ENCODE data around the gene ANKRD65.
"Not testable (repeated sequence)": the region's sequence is repeated elsewhere in the genome, so short reads cannot be mapped to it uniquely, and the experiment has no call there.

The ANKRD65 gene

DNA sequence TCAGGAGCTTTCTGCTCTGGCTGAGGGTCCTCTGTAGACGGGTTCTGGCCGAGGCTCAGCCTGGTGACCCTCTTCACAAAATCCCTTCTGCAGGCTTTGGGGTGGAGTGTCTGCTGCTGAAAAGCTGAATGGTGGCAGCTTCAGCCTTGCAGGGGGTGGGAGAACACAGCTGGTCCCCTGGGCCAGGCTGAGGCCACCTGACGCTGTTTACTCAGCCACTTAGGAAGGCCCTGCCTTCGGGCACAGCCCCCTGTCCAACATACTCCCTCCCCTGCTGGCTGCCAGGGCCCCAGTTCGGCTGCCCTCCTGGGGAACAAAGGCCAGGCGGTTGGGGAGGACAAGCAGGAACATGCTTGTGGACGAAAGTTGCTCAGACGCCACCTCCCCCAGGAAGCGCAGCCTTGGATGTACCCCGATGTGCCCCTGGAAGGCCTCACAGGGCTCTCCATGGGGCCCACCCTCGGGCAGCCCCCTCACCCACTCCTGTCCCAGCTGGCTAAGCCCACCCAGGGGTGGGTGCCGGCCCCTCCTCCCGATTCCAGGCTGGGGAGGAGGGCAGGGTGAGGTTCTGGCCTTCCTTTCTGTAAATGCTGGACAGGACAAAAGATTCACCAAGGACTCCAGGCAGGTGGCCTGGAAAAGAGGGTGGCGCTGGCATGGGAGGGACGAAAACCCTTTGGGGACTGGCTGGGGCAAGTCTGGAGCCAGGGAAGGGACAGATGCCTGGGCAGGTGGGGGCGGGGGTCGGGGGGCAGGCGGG is at the start of gene ANKRD65:
TSS of gene ANKRD65 (minus strand) at position 130 of the 760 bp plus-strand sequence. CDS start 271 bp downstream, outside the sequence.
- no peak for DNase-seq

DNA sequence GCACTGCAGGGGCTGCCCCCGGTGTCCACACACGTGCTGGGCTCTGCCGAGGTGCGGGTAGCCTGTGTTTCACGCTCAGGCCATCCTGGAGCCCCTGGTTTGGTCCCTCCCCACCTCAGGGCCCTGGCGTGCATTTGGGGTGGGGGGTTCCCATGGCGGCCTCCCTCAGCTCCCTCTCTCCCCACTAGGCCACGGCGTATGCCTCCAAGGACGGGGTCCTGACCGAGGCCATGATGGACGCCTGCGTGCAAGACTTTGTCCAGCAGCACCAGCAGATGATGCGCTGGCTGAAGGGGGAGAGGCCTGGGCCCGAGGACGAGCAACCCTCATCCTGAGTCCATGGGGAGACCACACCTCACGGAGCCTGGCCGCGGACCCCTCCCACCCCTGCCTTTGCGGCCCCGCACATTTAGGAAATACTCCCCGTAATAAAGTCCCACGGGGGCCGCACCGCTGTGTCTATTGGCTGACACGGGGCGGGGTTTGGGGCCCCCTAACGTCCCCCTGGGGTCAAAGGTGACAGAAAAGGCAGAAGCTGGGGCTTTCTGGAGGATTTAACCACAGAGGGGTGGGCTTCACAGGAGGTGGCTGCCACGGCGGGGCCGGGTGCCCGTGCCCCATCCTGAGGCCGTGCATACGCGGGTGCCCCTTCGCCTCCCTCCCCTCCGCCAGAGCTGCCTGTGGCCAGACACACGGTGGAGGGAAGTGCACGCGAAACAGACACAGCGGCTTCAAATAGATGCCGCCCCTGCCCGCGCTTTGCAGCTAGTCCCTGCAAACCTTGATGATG is 47.3 kb upstream of the ANKRD65 start:
- DNase-seq, result not testable (repeated sequence)

DNA sequence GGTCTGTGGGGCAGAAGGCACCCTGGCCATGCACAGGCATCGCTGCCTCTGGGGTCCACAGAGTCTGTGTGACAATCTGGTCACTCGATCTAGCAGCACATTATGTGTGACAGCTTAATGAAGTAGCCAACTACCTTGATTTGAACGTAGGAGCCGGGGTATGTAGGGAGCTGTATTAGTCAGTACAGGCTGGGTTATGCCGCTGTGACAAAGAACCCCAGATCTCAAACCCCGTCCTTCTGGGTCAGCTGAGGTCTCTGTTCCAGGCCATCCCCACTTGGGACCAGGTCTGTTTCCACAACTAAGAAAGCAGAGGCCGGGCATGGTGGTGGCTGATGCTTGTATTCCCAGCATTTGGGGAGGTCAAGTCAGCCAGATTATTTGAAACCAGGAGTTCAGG is 42.2 kb upstream of the ANKRD65 start:
- no peak for DNase-seq

DNA sequence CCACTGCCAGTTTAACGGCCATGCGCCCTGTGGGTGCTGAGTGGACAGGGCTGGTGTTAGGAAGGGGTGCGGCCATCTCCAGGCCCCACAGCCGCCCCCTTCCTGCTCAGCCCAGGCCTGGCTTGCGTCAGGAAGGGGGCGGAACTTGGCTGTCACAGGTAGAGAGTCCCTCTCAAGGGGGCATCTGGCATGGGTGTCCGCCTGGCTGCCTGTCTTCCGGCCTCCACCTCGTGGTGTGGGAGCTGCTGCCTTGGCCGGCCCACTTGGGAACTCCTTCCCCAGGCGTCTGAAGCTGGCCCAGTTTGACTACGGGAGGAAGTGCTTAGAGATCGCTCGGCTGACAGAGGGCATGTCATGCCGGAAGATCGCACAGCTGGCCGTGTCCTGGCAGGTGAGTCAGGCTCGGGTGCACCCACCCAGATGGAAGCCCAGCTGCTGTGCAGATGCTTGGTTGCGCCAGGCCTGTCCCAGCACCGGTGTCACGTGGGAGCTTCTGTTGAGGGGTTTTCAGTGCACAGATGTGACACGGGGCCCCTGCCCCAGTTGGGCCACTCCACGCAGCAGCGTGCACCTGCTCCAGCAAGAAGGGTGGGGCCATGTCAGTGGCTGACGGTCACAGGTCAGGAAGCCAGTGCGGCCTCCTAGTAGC is 41.4 kb upstream of the ANKRD65 start:
- no peak for DNase-seq

DNA sequence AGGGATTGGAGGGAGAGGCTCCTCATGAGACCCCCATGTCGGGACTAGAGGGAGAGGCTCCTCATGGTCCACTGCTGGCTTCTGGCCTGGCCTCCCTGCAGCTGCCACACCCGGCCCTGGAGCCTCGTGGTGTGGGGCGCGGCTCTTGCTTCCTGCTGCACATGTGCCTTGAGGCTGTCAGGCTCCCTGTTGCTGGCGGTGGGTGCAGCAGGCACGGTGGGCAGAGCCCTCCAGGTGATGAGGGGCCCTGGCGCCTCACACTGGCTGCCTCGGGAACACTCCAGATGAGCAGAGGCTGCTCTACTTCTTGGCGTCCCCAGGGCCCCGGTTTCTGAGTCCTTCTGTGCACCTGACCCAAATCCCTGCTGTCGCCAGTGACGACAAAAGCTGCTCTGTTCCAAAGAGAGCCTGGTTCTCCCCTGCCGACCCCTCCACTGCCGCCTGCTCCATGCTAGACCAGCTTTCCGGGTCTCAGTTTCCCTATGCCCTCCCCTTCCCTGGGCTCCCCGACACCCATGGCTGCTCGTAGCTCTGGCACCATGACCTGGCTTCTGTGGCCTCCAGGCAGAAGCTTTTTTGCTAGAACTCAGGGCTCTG is 40.7 kb upstream of the ANKRD65 start:
- no peak for DNase-seq

DNA sequence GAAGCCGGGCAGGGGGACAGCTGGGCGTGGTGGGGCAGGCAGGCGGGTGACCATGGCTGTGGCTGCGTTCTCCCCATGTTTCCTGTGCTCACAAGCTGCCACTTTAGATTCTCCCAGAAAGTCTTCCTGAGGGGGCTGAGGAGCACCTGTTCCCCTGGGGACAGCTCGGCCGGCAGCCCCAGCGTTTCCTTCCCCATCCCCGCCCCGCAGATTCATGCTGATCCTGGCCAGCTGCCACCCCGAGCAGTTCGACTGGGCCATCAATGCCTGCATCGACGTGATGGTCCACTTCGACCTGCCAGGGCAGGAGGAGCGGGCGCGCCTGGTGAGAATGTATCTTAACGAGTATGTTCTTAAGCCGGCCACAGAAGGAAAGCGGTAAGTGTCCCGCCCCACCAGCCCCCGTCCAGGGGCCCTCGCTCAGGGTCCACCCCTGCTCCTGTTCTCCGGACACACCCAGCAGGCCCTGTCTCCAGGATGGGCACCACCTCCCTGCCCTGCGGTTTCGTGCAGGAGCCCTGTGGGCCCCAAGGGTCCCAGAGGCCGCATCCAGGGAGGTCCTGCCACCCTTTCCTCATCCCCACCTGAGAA is 39.6 kb upstream of the ANKRD65 start:
- DNase-seq, result no peak

DNA sequence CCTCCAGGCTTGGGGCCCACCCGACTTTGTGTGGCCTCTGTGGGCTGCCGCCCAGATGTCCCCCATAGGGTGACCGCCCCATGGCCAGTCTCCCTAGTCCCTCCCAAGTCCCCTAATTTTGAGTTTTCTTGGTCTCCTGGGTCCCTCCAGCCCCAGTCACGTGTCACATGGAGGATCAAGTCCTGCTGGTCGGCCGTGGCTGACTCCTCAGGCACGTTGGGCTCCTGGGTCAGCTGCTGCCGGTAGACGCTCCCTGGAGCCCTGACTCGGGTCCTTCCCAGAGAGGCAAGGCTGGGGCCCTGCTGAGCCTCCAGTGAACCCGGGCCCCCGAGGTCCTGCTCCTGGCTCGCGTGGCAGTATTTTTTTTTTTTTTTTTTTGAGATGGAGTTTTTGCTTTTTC is 38.6 kb upstream of the ANKRD65 start:
- not testable (repeated sequence) for DNase-seq

DNA sequence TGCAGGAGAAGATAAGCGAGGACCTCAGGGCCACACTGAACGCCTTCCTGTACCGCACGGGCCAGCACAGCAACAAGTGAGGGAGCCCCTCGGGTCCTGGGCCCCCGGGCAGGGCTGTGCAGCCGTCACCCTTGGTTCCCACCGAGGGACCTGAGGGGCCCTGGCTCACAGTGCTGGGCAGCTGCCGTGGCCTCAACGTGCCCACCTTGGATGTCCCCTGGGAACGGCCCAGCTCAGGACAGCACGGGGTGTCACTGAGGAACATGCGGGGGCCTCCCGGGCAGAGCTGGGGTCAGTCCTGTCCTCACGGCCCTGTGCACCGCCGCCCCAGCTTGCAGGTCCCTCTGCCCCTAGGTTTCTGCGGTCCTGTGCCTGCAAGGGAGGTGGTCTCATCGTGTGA is 38.1 kb upstream of the ANKRD65 start:
- DNase-seq, result not testable (repeated sequence)

DNA sequence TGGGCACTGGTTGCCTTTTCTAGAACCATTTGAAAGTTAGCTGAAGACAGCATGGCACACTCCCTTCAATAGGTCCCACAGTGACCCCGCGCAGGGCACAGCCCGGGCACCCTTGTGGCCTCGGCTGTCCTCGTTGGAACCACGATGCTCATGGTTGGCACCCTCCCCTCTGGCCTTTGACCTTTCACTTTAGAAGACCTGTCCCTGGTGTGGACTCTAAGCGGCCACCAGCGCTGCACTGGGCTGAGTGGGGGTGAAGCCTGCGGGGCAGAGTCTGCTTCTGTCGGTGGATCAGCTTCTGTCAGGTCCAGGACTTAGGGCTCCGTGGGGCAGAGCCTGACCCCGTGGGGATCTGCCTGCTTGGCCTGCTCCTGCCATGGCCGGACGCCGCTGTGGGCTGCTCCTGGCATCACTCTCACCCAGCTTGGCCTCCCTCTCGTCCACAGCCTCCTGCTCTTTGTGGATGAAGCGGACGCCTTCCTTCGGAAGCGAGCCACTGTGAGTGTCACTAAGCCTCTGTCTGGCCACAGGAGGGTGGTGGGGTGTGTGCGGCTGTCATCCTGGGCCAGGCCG is 35.7 kb upstream of the ANKRD65 start:
- not testable (repeated sequence) for DNase-seq

DNA sequence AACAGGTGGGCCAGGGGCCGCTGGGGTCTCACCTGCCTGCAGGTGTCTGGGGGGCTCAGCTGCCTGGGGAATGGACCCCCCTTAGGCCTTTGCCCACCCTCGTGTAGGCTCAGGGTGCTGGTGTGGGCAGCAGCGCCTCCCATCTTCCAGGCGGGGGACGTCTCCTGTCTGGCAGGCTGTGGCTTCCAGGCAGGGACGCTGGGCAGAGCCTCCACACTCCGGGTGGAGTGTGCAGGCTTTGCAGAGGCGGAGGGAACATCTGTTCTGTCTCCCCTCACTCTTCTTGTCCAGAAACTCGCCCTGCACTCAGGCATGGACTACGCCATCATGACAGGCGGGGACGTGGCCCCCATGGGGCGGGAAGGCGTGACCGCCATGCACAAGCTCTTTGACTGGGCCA is 34.9 kb upstream of the ANKRD65 start:
- DNase-seq, result not testable (repeated sequence)

DNA sequence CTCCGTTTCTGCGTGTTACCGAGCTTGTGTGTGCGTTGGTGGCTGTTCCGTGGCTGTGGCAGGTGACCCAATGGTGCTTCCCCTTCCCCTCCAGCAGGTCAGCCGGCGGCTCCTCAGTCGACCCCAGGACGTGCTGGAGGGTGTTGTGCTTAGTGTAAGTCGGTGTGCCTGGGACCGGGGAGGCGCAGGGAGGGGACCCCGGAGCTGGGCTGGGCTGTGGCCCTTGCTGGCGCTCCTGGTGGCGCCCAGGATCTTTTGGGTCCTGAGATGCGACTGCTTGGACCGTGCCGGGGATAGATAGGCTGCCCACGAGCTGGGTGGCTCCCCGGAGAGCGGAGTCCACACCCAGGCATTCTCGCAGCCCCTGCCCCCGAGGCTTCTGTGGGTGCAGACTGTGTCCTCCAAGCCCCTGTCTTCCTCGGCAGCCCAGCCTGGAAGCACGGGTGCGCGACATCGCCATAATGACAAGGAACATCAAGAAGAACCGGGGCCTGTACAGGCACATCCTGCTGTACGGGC is 34.3 kb upstream of the ANKRD65 start:
- DNase-seq, result no peak

DNA sequence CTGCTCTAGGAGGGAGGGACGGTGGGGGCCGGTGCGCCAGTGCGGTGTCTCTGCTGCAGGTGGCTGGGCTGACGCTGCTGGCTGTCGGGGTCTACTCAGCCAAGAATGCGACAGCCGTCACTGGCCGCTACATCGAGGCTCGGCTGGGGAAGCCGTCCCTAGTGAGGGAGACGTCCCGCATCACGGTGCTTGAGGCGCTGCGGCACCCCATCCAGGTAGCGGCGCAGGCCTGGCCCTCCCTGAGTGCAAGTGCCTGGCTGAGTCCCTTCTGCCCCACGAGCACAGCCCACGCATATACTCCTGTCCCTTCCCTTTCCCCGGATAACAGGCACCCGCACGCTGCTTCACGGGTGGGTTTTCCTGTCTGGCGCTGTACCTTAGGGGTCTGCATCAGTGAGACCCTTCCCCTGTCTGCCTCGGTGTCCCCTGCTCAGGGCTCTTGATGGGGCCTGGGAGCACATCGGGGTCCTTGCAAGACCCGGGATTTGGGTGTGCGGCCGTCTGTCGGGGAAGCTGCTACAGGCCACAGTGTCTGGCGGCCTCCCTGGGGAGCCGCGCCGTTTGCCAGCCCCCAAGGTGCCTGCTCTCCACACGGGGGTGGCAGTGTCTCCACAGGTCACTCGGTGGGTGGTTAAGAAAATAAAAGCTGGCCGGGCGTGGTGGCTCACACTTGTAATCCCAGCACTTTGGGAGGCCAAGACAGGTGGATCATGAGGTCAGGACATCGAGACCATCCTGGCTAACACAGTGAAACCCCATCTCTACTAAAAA is 33.4 kb upstream of the ANKRD65 start:
- DNase-seq, result not testable (repeated sequence)

DNA sequence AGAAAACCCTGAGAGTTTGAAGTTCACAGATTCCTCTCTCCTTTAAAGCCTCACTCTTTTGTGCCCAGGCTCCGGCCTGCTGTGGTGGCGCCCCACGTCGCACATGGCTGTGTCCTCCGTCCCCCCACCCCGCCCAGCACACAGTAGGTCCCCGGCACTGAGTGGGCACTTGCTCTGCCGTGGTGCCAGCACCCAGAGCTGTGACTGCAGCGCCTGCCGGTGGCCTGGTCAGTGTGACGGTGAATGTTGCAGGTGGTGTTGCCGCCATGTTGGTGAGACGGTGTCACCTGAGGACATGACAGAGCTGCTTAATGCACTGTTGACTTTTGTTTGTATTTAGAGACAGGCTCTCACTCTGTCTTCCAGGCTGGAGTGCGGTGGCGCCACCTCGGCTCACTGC is 31.8 kb upstream of the ANKRD65 start:
- no peak for DNase-seq

DNA sequence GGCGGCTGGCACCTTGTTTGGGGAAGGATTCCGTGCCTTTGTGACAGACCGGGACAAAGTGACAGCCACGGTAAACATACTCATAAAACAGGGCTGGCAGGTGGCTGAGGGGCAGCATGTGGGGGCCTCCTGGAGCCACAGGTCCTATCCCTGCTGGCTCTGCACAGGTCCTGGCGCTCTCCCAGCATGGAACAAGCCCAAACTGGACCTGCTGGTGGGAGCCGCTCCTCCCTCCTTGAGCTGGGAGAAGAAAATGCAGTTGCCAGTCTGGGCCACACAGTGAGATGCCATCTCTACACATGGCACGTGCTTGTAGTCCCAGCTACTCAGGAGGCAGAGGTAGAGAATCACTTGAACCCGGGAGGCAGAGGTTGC is 31.3 kb upstream of the ANKRD65 start:
- DNase-seq, result not testable (repeated sequence)

DNA sequence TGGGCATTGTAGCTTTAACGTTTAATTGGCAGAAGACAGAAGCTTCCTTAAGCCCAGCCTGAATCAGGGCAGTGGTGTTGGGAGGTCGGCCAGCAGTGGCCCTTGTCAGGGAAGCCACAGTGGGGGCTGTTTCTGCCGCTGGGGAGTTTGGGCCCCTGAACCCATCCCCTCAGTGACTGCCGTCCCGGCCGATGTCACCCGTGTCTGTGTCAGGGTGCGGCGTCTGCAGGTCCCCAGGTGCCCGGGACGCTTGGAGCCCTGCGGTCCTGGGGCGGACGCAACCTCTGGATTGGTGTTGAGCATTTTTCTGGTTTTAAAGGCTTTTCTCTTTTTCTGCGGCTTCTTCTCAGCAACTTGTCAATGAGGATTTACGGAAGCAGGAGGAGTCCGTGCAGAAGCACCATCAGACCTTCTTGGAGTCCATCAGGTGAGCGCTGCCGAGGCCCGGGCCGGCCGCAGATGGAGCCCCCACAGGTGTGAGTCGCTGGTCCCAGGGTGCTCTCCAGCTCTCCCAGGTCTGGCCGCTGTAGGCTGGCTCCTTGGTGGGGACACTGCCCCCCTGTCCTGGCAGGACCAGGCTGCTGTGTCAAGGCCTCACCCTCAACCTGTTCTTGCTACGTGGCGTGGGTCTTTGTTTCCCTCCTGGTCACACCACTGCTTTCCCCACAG is 30.8 kb upstream of the ANKRD65 start:
- DNase-seq, result no peak

DNA sequence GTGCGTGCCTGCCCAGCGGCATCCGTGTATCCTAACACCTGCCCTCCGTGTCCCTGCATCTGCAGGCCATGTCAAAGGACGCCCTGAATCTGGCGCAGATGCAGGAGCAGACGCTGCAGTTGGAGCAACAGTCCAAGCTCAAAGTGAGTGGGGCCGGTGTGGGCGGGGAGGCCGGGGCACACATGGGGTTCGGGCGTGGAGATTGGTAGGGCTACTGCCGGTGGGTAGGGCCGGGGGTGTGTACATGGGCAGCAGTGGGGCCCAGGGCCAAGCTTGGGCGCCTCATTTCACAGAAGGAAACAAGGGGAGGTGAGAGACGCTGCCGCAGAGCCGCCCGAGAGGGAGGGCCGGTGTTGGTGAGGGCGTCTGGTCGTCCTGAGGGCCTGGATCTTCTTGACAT is 29.5 kb upstream of the ANKRD65 start:
- not testable (repeated sequence) for DNase-seq

DNA sequence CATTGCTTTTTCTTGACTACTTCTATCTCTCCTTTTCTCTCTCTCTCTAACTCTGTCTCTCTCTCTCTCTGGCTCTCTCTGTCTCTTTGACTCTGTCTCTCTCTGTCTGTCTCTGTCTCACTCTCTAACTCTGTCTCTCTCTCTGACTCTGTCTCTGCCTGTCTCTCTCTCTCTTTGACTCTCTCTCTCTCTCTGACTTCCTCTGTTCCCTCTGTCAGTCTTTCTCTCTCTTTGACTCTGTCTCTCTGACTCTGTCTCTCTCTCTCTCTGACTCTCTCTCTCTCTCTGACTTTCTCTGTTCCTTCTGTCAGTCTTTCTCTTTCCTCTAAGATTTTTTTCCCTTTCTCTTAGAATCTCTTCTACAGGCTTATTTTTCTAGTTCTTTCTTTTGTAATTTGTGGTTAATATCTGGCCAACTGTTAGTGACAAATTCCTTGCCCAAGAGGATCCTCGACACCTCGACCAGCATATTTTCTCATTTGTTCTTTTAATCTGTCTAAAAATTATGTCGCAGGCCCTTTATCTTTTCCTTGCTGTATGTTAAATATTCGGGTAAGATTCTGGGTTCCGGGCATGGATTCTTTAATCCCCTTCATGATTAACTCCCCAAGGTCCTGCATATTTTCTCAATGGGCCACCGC is 28.1 kb upstream of the ANKRD65 start, which contains the start of gene ATAD3C:
TSS of gene ATAD3C (plus strand) at position 591 of the 641 bp plus-strand sequence. CDS start 995 bp downstream, outside the sequence.
- DNase-seq, result no peak

DNA sequence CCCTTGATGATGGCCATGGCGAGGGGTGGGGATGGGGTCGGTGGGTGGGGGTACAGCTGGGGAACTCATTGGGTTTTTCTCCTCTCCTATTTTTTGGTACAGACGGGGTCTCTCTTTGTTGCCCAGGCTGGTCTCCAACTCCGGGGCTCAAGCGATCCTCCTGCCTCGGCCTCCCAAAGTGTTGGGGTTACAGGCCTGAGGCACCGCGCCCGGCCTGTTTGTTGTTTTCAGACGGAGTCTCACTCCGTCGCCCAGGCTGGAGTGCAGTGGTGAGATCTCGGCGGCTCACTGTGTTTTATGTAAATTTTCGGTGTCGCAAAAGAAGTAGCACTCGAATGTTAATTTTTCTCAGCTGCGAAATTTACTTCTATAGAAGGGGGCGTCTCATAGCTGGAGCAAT is 25.6 kb upstream of the ANKRD65 start:
- not testable (repeated sequence) for DNase-seq

DNA sequence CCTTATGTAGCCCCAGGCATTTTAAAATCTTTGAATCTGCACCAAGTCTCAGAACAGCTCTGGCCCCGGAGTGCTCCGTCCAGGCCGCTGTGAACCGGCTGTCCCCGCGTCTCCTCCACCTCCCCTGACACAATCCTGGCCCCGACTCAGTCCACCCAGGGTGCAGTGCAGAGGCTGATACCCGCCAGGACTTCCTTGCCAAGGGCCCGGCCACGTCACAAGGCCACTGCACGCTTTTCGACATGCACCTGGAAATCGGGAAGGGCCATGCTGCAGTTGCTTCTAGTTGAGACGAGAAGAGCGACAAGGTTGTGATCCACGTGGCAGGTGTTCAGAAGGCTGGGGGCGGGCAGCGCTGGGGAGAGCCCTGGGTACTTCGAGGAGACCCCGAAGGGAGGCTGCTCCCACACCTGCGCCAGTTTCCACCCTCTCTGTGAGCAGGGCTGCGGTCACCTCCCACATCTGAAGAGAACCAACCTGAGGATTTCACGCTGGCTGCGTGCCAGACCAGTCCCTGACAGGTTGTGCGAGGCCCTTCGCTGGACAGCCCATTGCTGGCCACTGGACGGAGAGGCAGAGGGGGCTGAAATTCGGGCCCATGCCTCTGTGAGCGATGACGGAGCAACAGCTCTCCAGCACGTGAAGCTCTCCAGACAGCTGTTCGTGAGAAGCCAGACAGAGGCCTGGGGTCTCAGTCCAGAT is 21.1 kb upstream of the ANKRD65 start:
- no peak for DNase-seq

Measured in stimulated activated CD8-positive, alpha-beta memory T cell treated with anti-CD3 and anti-CD28 coated beads, Interleukin-4, amount 100 ng/mL, for 48 hours (primary cell).